Fibroblast of pulmonary artery (primary cell): ENCODE results near the gene KRT6B.
"Not testable (repeated sequence)": the region's sequence is repeated elsewhere in the genome, so short reads cannot be mapped to it uniquely, and the experiment has no call there.

Source experiments
- DNase-seq: peaks from one replicate; pipeline ENCODE4 v3.0.0-alpha.2; 2010; ENCODE audit warnings: low read depth
- H3K4me3 ChIP-seq: replicated peaks from 2 replicates; pipeline ENCODE4 v1.5.1; 2011; ENCODE audit warnings: low read depth, mild to moderate bottlenecking, control low read depth, low read length, moderate library complexity
- CTCF ChIP-seq: IDR thresholded peaks from 2 replicates; pipeline ENCODE4 v1.5.1; 2011; ENCODE audit warnings: mild to moderate bottlenecking, control low read depth, low read length, inconsistent platforms; ENCODE audit errors: missing control alignments

The KRT6B gene

GRCh38 chr12:52469853-52470252 is 17.9 kb upstream of the KRT6B start:
- no peak for TF ChIP-seq CTCF
- DNase-seq: no peak
- H3K4me3 ChIP-seq: no peak overlapping the region

GRCh38 chr12:52464897-52465296 is 13.0 kb upstream of the KRT6B start:
- TF ChIP-seq CTCF: no peak
- H3K4me3 ChIP-seq: no peak overlapping the region
- no peak for DNase-seq

GRCh38 chr12:52461693-52462092 is 9.7 kb upstream of the KRT6B start:
- TF ChIP-seq CTCF: no peak
- H3K4me3 ChIP-seq: no peak overlapping the region
- DNase-seq: no peak

GRCh38 chr12:52458861-52459260 is 6.9 kb upstream of the KRT6B start:
- TF ChIP-seq CTCF: no peak
- no peak overlapping the region for H3K4me3 ChIP-seq
- DNase-seq: no peak

- TF ChIP-seq CTCF: no peak
- H3K4me3 ChIP-seq: no peak overlapping the region
- DNase-seq: peak; percentile 75
Measured at GRCh38 chr12:52455821-52456220, 3.9 kb upstream of the KRT6B start.

GRCh38 chr12:52454411-52455201 is 2.7 kb upstream of the KRT6B start:
- peak; percentile 22 for DNase-seq
- TF ChIP-seq CTCF: no peak
- no peak overlapping the region for H3K4me3 ChIP-seq

- TF ChIP-seq CTCF: no peak
- no peak for DNase-seq
- no peak overlapping the region for H3K4me3 ChIP-seq
Measured at GRCh38 chr12:52448228-52448627, 3.7 kb downstream of the KRT6B start.

GRCh38 chr12:52447196-52447595 is 4.8 kb downstream of the KRT6B start:
- H3K4me3 ChIP-seq, DNase-seq: not testable (repeated sequence)
